ENCODE measurements around the gene AGGF1.
"Not testable (repeated sequence)": the region's sequence is repeated elsewhere in the genome, so short reads cannot be mapped to it uniquely, and the experiment has no call there.

The AGGF1 gene

GRCh38 chr5:77086689-77087483 is 56.7 kb downstream of the AGGF1 start, which contains the start of gene ZBED3:
Gene ZBED3, minus strand, starts transcription at chr5:77087285. Its CDS starts 9,407 bp downstream, at chr5:77077878.
- peak; percentile 64 for DNase-seq (ENCODE audit: low read depth, low spot score)

- DNase-seq (ENCODE audit: low read depth, low spot score): peak; percentile 57
These were observed 57.5 kb downstream of the AGGF1 start for GRCh38 chr5:77087484-77088261.

GRCh38 chr5:77095189-77095588 is 65.0 kb downstream of the AGGF1 start:
- DNase-seq (ENCODE audit: low read depth, low spot score): no peak

GRCh38 chr5:77101298-77101697 is 71.1 kb downstream of the AGGF1 start:
- DNase-seq (ENCODE audit: low read depth, low spot score): no peak

GRCh38 chr5:77102549-77102948 is 72.3 kb downstream of the AGGF1 start:
- DNase-seq (ENCODE audit: low read depth, low spot score): no peak

- DNase-seq (ENCODE audit: low read depth, low spot score): no peak
These were observed 73.3 kb downstream of the AGGF1 start for GRCh38 chr5:77103457-77103856.

- DNase-seq (ENCODE audit: low read depth, low spot score): no peak
These were observed 74.6 kb downstream of the AGGF1 start for GRCh38 chr5:77104813-77105212.

GRCh38 chr5:77107035-77107434 is 76.8 kb downstream of the AGGF1 start:
- DNase-seq (ENCODE audit: low read depth, low spot score): not testable (repeated sequence)

All from brain pericyte (primary cell).